SIG-M5 treated with dmso at 0.1 percent for 504 hours (cell line): Measurements from ENCODE around the gene SCOC.

ENCODE experiments used
- DNase-seq: peaks from one replicate; lab custom pipeline; 2025; ENCODE audit not compliant: unreplicated experiment; lab: John Stamatoyannopoulos, UW

SCOC gene

DNA sequence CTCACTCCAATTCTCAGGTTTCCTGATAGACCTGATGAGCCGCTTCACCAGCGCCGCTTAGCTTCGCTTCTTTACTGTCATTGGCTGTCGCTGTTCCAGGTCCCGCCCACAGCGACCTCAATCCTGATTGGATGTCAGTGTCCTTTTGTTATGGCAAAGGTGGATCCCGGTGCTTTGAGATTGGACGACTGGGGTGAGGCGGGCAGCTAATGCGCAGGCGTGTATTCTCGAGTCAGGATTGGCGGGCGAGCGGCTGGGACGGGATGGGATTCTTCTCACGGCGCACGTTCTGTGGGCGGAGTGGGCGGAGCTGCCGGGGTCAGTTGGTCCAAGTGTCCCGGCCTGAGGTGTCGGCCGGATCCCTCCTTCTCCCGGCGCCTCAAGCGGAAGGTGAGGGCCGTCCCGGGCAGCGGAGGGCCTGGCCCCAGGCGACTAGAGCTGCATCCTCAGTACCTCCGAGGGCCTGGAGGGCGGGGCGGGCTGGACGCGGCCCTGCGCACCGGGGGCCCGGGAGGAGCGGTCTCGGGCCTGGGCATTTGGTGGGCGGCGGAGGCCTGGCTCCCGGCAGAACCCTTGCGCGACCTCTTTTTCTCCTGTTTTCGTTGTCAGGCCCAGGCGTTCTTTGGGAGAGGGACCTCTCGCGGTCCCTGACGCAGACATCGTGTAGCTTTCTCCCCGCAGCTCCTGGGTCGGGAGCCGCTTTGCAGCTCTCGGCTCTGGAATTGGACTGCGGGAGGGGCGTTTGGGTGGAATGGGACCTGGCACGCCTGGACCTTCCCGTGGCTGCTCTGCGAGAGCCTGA lies at the start of gene SCOC:
TSS of gene SCOC (plus strand) at position 319 of the 802 bp plus-strand sequence. CDS start 5,525 bp downstream, outside the sequence.
- peak; percentile 98 for DNase-seq

DNA sequence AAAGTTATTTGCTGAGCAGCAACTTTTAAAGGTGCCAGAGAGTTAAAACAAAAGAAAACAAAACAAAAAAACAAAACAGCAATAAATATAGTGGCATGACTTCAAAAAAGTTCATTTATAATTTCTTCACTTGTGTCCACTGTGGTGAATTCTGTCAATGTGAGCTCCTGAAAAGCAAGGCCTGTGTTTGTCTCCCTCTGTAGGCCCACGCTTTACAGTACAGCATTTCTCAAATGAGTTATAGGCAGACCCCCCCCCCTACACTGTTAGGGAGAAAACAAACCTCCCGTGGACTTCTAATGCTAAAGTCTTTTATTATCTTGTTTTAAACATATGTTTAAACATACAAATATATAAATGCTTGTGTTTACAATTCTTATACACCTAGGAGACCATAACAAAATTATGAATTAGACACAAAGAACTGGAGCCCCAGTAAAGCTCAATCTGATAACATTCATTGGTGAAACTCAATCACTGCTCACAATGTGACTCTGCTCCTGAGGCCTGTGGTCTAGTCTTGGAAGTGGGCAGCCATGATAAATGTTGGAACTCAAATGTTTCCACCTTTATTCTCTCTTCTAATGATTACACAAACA lies 47.0 kb upstream of the SCOC start:
- peak; percentile 54 for DNase-seq

DNA sequence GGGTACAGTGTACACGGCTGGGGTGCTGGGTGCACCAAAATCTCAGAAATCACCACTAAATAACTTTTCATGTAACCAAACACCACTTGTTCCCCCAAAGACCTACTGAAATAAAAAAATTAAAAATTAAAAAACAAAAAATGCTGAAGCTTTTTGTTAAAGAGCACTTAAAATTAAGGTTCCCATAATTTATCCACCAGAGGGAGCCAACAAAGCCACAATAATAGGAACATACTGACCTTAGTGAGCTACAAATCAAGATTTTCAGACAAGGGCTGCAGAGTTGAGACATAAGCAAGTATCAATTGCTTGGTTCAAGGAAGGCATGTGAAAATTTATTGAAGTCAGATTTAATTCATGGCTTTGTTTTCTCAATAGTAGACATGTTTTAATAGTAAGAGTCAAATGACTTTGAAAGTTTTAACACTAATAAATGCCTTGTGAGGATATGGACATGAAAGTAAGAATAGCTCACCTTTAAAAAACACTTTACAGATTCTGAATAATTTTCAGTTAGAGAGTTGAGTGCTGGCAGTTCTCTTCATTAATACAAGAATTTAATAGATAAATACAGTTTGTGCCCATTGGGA lies 43.0 kb upstream of the SCOC start:
- peak; percentile 41 for DNase-seq

DNA sequence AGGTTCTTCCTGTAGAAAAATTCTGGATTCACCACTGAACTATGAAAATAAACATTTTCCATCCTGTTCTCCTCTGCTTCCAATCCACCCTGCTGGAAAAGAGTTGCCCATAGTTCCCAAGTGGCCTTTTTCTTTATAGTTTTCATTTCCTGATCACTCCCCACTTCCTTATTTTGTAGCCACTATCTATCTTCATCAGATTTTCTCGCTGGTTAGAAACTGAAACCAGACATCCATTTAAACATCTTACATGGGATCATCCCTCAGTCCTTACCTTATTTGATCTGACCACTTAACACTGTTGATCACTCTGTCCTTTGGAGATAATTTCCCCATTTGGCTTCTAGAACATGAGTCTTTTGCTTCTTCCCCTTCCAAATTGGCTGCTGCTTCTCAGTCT lies 42.2 kb upstream of the SCOC start:
- DNase-seq = peak; percentile 12

DNA sequence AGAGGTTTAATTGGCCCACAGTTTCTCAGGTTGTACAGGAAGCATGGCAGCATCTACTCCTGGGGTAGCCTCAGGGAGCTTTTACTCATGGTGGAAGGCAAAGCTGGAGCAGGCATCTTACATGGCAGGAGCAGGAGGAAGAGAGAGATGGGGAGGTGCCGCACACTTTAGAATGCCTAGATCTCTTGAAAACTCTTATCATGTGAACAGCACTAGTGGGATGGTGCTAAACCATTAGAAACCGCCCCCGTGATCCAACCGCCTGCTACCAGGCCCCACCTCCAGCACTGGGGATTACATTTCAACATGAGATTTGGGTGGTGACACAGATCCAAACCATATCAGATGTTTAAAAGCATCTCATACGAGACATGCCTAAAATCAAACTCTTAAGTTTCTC lies 41.6 kb upstream of the SCOC start:
- no peak for DNase-seq

DNA sequence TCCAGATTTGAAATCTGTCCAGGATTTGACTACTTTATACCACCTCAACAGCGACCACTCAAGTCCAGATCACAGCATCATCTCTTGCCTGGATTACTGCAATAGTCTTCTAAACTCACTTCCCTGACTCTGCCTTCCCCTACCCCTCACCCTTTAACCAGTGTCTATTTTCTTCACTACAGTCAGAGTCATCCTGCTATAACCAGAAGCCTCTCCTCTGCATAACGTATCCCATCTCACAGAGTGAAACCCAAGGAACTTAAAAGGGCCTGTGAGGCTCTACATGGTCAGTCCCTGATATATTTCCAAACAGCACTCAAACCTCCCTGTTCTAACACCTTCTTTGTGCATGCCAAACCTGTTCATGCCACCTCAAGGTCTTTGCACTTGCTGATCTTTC lies 40.7 kb upstream of the SCOC start:
- DNase-seq = no peak

DNA sequence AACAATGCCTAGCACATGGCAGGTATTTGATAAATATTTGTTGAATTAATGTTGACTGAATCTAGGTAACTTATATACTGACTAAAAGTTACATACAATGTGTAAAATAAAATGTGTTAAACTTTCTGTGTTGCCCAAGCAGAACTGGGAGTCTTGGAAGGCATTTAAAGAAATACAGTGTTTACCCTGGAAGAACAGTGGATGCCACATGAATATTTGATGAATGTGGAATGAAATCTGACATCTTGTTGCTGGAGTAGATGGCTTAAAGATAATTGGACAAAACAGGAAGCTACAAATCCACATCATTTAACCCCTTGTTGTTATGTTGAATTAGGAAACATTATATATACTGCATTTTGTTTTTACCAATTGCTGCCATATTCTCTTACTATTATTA lies 39.9 kb upstream of the SCOC start:
- no peak for DNase-seq

DNA sequence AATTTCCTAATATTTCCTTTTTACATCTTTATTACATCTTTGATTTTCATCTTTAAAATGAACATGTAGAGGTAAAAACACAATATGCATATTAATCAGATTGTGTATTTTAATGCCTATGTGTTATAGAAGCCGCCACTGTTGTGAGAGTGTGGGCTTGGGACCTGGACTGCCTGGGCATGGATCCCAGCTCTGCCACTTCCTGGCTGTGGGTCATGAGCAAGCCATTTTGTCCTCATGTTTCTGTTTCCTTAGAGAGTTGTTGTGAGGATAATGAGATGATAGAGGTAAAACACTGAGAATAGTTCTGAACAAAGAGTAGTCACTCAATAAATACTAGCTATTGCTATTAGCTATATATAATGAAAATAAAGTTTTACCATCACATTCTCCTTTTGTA lies 38.4 kb upstream of the SCOC start:
- DNase-seq = no peak

DNA sequence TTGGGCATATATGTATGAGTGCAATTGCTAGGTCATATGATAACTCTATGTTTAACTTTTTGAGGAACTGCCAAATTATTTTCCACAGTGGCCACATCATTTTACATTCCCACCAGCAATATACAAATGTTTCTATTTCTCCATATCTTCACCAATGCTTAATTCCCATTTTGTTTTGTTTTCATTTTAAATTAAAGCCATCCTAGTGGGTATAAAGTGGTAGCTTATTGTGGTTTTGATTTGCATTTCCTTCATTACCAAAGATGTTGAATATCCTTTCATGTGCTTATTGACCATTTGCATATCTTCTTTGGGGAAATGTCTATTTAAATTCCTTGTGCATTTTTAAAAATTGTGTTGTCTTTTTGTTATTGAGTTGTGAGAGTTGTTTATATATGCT lies 36.7 kb upstream of the SCOC start:
- DNase-seq = no peak

DNA sequence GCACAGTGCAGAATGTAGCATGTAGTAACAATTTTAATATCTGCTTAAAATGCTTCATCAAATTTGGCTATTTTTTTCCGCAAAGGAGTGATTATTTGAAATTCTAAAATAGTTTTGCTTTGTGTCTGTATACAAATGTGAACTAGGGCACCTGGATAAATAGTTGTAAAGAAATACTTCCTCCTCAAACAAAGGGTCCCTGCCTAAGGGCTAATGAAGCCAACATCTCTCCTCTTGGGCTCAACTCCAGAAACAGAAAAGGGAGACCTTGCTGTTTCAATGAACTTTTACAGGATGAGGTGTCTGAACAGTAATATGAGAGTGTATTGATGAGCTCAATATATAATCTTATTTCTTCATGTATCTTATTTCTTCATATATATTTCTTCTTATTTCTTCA lies 30.8 kb upstream of the SCOC start:
- no peak for DNase-seq

DNA sequence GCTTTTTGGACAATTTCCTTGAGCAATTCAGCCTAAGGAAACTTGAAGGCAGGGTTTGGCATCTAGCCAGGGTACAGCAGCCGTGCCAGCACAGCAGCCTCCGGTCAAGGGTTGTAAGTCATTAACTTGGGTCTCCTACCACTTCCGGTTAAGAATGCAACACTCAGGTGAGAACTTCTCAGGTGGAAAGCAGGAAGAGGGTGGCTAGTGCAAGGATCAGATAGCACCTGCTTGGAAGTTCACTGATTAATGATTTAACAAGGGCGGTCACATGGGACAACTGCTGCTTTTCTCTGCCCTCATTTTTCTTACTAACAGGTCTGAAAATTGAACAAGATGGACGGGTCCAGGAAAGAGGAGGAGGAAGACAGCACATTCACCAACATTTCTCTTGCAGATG lies 30.1 kb upstream of the SCOC start:
- DNase-seq = no peak

DNA sequence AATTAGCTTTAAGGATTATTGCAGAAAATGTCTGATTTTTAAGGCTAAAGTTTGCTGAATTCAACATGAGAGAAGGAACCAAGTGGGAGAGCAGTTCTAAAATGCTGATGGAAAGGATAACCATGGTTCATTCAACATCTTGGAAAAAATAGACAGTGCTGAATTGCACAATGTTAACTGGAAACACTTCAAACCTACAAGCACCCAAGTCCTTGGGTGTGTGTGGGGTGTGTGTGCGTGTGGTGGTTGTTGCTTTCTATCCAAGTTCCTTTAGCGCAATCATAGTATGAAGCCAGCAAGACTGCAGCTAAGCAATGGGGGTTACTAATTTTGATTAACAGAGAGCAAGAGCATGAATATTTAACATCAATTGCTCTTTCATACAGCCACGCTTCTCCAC lies 29.3 kb upstream of the SCOC start:
- DNase-seq = no peak

DNA sequence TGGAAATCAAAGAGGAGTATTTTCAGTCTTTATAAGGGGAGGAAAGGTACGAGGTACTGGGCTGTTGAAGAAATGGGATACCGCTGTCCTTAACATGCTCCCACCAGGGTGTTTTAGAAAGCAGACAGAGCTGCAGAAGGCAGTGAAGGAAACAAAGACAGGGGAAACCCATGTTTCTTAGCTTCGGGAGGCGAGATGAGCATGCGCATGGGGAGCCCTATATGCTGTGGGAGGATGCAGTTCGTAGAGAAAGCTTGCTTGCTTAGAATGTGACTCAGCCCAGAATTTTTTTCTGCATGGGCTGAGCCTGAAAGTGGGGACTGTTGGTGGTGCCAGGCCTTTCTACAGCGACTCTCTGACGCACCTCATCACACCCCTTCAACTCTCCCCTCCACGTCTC lies 28.8 kb upstream of the SCOC start:
- no peak for DNase-seq

DNA sequence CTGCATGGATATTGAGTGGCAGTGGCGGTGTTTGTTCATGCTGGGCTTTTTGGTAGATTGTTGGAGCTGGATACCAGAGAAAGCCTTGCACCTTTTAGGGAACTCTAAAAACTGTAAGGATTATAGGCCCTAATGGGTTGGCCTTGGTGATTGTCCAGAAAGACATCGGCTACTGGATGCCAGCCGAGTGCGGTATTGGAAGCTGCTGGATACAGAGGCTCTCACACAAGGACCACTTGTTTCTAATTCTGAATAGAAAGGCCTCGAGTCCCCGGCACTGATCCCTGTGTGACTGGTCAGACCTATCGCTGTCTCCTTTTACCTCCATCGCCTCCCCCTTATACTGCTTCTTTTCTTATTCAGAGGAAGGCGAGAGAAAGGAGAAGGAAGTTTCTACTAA lies 27.3 kb upstream of the SCOC start:
- no peak for DNase-seq

DNA sequence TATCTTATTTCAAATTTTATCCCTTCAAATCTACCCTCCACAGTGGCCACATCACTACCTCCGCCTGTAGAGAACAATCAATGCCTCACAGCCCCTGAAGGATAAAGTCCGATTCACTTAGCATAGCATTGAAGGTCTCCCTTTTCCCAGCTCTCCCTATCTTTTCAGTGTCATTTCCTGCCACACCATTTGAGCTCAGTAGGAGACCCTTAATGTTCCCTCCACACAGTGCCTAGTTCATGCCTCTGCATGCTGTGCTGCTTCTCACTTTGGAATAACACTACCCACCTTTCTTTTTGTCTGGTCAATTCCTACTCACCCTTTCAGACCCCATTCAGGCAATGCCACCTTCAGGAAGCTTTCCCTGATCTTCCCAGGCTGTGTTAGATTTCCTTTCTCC lies 23.6 kb upstream of the SCOC start:
- no peak for DNase-seq

DNA sequence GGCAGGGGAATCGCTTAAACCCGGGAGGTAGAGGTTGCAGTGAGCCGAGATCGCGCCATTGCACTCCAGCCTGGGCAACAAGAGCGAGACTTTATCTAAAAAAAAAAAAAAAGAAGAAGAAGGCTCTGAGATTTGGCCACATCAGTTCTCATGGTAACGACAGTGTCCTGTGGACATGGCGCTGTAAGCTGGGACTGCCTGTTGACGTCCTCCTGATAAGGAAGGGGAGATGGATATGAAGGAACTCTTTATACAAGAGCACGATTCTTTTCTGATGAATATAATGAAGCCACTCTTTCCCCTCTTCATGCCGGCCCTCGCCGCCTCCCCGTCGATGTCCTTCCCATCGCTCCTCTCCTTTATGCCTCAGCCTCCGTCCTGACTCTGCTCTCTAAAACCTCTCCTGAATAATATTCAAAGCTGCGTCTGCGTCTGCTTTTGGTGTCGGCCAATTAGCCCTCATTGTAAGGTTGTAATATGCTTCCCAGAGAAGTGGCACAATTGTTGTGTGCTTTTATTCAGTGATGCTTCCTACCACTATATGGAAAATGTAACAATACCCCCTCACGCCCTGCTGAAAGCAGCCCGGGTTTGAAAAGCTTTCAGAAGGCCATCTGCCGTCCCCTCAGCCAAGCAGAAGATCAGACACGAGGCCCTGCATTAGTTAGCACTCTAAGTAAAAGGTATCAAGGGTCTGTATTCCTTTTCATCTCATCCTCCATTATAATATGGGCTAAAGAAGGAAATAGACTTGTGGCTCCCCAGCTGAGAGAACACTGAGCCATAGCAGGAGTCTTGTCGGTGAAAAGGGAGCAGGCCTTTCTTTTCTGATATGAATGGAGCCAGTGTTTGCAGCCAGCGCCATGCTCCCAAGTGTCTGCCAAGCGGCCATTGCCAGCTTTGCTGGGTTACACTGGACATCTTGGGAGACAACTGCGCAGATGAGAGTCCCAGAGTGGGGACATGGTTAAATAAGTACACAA lies 22.1 kb upstream of the SCOC start:
- no peak for DNase-seq

DNA sequence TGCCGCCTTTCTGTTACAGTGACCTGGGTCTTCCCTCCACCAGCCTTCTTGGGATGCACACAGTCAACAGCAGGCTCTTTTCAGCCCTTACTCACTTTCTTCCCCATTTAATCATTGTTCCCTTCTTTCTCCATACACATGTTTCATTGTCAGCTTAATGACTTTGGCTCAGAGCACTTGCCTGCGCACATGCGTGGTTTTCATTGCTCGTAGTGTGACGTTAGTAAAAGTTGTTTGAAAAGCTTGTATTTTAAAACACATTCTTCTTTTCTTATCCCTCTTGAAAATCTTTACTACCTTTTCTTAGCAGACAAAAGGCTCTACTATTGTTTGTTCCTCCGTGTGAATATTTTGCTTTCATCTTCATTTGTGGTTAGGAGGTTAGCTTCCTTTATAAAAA lies 19.7 kb upstream of the SCOC start:
- DNase-seq = no peak

DNA sequence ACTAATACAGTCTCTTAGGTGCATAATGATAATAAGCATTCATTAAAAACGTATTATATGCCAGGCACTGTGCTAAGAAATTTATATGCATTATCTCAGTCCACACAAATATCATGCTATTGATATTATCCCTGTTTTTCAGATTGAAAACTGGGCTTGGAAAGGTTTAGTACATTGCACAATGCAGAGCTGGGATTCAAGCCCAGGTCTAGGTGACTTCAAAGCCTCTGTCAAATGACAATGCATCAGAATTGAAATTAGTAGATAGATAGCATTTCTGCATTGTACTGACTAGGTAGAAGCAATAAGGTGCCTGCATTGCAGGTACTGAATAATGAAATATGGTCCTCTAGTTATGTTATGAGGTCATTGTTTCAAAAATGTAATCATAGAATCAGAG lies 18.2 kb upstream of the SCOC start:
- no peak for DNase-seq

DNA sequence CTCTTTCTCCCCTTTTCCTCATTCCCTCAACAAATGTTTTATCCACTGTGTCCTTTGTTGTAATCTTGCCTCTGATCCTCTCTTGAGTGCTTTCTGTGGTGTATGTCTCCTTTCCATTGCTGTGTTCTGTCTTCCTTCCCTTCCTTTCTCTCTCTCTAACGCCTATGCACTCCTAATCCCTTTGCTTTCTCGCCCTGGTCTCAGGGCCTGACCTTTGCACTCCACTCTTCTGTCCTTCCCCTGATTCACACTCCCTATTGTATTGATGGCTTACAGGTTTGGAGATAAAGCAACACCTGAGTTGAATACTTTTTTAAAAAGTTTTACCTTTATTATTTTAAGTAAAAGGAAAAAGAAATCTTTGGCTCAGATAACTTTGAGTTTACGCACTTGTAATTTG lies 15.6 kb upstream of the SCOC start:
- no peak for DNase-seq

DNA sequence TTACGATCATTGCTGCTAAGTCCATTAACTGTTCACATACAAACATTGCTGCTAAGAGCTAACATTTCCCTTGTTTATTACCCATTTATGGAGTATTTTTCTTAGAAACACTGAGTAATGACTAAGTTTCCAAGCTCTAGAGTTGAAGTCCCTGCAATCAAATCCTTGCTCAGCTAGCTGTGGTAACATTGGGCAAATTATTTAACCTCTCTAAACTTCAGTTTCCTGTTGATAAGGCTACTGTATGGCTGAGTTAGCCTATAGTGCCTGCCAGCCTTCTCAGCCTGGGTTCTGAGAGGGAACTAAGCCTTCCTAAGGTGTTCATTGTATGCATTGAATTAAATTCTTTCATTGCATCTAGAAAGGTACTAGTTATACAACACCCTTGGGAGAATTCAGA lies 15.2 kb upstream of the SCOC start:
- DNase-seq = no peak
